Measurements from ENCODE around the gene AQP6. TPM values are rescaled to one million over a fixed set of nuclear protein-coding genes. Genes with fewer than 3 reads are reported as not detected.

Gene AQP6
- total RNA-seq, 1 donor from 2014 or later: 0.29 TPM

GRCh38 chr12:49932533-49933130 lies 40.1 kb upstream of the AQP6 start:
- Mint-ChIP-seq H3K27ac (no peak overlapping the region), H3K4me1 (ENCODE audit: low read depth) (peaks cover 11% of the 10 kb centered on the region), H3K27me3 (peaks cover 10% of the 10 kb centered on the region), H3K36me3 (ENCODE audit: insufficient read depth) (no peaks in the 10 kb centered on the region), H3K9me3 (ENCODE audit: low read depth) (peaks cover 4% of the 10 kb centered on the region), H3K4me3 (ENCODE audit: low read depth) (no peak overlapping the region)
- DNase-seq (ENCODE audit: low spot score, unreplicated experiment): no peak
- TF ChIP-seq, protein P1, sequence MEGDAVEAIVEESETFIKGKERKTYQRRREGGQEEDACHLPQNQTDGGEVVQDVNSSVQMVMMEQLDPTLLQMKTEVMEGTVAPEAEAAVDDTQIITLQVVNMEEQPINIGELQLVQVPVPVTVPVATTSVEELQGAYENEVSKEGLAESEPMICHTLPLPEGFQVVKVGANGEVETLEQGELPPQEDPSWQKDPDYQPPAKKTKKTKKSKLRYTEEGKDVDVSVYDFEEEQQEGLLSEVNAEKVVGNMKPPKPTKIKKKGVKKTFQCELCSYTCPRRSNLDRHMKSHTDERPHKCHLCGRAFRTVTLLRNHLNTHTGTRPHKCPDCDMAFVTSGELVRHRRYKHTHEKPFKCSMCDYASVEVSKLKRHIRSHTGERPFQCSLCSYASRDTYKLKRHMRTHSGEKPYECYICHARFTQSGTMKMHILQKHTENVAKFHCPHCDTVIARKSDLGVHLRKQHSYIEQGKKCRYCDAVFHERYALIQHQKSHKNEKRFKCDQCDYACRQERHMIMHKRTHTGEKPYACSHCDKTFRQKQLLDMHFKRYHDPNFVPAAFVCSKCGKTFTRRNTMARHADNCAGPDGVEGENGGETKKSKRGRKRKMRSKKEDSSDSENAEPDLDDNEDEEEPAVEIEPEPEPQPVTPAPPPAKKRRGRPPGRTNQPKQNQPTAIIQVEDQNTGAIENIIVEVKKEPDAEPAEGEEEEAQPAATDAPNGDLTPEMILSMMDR (IDR thresholded peaks at IDR 0.05; ENCODE audit: unreplicated experiment): no peak

GRCh38 chr12:49933796-49934195 lies 39.0 kb upstream of the AQP6 start:
- TF ChIP-seq, protein P1 (IDR thresholded peaks at IDR 0.05; ENCODE audit: unreplicated experiment): no peak
- Mint-ChIP-seq H3K4me3 (ENCODE audit: low read depth) (no peak overlapping the region), H3K27me3 (peaks cover 6% of the 10 kb centered on the region), H3K27ac (peak overlapping the region; percentile 24), H3K4me1 (ENCODE audit: low read depth) (peaks cover 20% of the 10 kb centered on the region), H3K36me3 (ENCODE audit: insufficient read depth) (no peaks in the 10 kb centered on the region), H3K9me3 (ENCODE audit: low read depth) (peaks cover 4% of the 10 kb centered on the region)
- no peak for DNase-seq (ENCODE audit: low spot score, unreplicated experiment)

DNA sequence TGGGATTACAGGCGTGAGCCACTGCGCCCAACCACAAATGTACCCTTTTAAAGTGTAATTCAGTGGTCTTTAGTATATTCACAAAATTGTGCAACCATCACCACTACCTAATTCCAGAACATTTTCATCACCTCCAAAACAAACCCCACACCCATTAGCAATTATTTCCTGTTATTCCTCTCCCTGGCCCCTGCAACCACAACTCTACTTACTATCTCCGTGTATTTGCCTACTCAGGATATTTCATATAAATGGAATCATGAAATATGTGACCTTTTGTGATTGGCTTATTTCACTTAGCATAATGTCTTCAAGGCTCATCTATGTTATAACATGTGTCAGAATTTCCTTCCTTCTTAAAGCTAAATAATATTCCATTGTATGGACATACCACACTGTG lies 38.2 kb upstream of the AQP6 start:
- H3K27ac Mint-ChIP-seq: no peak overlapping the region
- H3K4me1 Mint-ChIP-seq (ENCODE audit: low read depth): peaks cover 27% of the 10 kb centered on the region
- TF ChIP-seq, protein P1 (IDR thresholded peaks at IDR 0.05; ENCODE audit: unreplicated experiment): no peak
- no peaks in the 10 kb centered on the region for H3K36me3 Mint-ChIP-seq (ENCODE audit: insufficient read depth)
- H3K4me3 Mint-ChIP-seq (ENCODE audit: low read depth): no peak overlapping the region
- H3K9me3 Mint-ChIP-seq (ENCODE audit: low read depth): peaks cover 4% of the 10 kb centered on the region
- DNase-seq (ENCODE audit: low spot score, unreplicated experiment): no peak
- H3K27me3 Mint-ChIP-seq: peaks cover 2% of the 10 kb centered on the region

- Mint-ChIP-seq H3K9me3 (ENCODE audit: low read depth) (peaks cover 4% of the 10 kb centered on the region), H3K4me1 (ENCODE audit: low read depth) (peaks cover 33% of the 10 kb centered on the region), H3K36me3 (ENCODE audit: insufficient read depth) (no peaks in the 10 kb centered on the region), H3K27ac (no peak overlapping the region), H3K4me3 (ENCODE audit: low read depth) (no peak overlapping the region), H3K27me3 (peaks cover 4% of the 10 kb centered on the region)
- DNase-seq (ENCODE audit: low spot score, unreplicated experiment): no peak
- TF ChIP-seq, protein P1 (IDR thresholded peaks at IDR 0.05; ENCODE audit: unreplicated experiment): no peak
These were observed 35.8 kb upstream of the AQP6 start for GRCh38 chr12:49936925-49937324.

DNA sequence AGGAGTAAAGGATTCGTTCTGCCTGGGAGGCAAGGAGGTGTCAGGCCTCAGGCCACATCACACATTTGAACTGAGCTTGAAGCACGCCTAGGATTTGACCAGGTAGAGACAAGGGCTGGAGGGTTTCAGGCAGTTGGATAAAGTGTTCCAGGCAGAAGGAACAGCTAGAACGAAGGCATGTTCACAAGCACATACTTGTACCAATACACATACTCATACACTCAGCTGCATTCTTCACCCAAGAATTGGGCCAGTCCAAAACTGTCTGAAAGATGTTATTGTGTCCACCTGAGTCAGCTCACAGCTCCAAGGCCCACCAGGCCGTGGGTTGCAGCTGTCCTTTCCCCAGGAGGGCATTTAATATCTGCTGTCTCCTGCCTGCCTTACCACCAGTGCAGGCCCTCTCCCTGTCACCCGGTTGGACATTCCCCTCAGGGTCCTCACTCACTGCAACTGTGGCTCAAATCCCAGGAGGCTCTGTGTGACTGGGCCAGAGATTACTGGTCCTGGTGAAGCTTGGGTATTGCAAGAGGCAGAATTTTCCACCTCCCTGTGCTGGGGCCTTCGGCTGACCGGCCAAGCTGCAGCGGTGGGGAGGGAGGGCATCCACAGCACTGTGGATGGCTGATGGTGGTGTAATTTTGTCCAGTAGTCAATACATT lies 35.0 kb upstream of the AQP6 start:
- Mint-ChIP-seq H3K27me3 (peaks cover 9% of the 10 kb centered on the region), H3K9me3 (ENCODE audit: low read depth) (peaks cover 4% of the 10 kb centered on the region), H3K4me3 (ENCODE audit: low read depth) (no peak overlapping the region), H3K36me3 (ENCODE audit: insufficient read depth) (no peaks in the 10 kb centered on the region), H3K27ac (peak overlapping the region; percentile 80), H3K4me1 (ENCODE audit: low read depth) (peaks cover 33% of the 10 kb centered on the region)
- no peak for DNase-seq (ENCODE audit: low spot score, unreplicated experiment)
- TF ChIP-seq, protein P1 (IDR thresholded peaks at IDR 0.05; ENCODE audit: unreplicated experiment): no peak
